ENCODE measurements around the gene KRTAP5-5. TPM values are rescaled to one million over a fixed set of nuclear protein-coding genes. Genes with fewer than 3 reads are reported as not detected.
"Not testable (repeated sequence)": the region's sequence is repeated elsewhere in the genome, so short reads cannot be mapped to it uniquely, and the experiment has no call there.

Gene KRTAP5-5
- total and polyA plus RNA-seq, 8 donors: 0.19 TPM; not detected in 7

DNA sequence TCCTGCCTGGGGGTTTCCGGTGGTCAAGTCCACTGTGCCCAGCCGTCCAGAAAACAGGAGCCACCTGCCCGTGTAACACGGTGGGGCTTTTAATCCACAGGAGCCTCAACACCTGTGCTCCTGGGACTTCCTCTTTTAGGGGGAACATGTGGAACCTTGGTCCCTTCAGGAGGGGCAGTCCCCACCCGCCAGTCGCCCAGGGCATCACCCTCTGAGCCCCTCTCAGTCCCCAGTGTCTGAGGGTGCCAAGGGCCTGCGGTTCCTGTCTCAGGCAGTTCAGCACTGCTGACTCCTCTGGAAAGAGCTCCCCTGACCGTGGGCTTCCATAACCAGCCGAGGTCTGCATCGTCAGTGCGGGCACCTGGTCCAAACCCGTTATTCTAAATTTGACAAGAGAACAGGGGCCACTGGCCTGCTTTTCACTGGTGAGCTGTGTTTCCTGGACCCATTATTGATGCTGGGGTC, 15.8 kb downstream of the KRTAP5-5 start:
- no peaks in the 10 kb centered on the region for H3K27me3 ChIP-seq
- ATAC-seq: no peak

DNA sequence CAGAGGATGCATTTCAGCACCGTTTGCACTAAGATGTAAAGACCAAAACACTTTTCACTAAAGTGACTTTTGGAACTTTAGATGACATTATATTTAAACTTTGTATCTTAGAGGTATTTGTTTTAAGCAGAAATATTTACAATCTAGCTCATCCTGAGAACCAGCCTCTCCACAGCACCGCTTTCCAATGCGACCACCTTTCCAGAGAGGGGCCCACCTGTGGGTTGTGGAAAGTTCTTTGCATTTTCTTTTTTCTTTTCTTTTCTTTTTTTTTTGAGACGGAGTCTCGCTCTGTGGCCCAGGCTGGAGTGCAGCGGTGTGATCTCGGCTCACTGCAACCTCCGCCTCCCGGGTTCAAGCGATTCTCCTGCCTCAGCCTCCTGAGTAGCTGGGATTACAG, 17.0 kb downstream of the KRTAP5-5 start:
- not testable (repeated sequence) for H3K9me3 ChIP-seq, ATAC-seq

More for the DNA sequence above, 15.8 kb downstream of the KRTAP5-5 start:
- TF ChIP-seq, protein P1, sequence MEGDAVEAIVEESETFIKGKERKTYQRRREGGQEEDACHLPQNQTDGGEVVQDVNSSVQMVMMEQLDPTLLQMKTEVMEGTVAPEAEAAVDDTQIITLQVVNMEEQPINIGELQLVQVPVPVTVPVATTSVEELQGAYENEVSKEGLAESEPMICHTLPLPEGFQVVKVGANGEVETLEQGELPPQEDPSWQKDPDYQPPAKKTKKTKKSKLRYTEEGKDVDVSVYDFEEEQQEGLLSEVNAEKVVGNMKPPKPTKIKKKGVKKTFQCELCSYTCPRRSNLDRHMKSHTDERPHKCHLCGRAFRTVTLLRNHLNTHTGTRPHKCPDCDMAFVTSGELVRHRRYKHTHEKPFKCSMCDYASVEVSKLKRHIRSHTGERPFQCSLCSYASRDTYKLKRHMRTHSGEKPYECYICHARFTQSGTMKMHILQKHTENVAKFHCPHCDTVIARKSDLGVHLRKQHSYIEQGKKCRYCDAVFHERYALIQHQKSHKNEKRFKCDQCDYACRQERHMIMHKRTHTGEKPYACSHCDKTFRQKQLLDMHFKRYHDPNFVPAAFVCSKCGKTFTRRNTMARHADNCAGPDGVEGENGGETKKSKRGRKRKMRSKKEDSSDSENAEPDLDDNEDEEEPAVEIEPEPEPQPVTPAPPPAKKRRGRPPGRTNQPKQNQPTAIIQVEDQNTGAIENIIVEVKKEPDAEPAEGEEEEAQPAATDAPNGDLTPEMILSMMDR (IDR thresholded peaks at IDR 0.05): no peak
- DNase-seq: peak in 1 of 6 donors; percentile 40
- intact Hi-C loops (cut with DNase I): no loop called here
- FAIRE-seq: no peak
- Histone ChIP-seq H3K4me3 (no peak overlapping the region), H3K27ac (no peak overlapping the region), H3K36me3 (no peaks in the 10 kb centered on the region), H3K4me1 (no peaks in the 10 kb centered on the region), H3K9me3 (no peaks in the 10 kb centered on the region)
- 67 to 77% methylated on average over 12 of the region's 12 CpGs for WGBS, 2 donors

DNA sequence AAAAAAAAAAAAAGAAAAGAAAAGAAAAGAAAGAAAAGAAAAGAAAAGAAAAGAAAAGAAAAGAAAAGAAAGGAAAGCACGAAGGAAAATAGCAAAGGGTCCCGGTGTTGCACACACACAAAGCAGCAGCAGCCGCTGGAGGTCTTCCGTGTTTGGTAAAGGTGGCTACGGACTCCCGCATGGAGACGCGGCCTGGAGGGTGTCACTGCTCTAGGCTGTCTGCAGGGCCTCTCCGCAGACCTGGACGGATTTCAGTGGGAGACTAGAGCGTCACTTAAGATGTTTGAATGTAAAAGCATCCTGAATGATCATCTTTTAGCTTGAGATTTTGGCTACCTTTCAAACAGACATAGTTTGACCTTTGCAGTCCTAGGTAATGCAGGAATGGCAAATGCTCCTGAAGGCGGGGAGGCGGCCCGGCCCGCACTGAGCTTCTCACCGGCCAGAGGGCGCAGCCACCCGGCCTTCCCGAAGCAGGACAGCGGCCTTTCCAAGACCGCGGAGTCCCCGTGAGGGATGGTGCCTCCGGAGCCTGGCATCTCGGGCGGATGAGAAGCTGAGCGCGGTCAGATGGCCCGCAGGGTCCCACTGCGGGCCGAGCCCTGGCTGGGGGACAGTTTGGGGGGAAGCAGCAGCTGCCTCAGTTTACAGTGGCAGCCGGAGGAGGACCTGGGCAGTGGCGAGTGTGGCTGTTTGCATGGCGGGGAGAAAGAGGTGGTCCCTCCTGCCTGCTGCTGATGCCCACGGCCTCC, 18.5 kb downstream of the KRTAP5-5 start:
- Histone ChIP-seq H3K9me3 (no peaks in the 10 kb centered on the region), H3K27me3 (no peaks in the 10 kb centered on the region), H3K27ac (no peak overlapping the region), H3K36me3 (no peaks in the 10 kb centered on the region), H3K4me3 (no peak overlapping the region), H3K4me1 (no peaks in the 10 kb centered on the region)
- intact Hi-C loops (cut with DNase I): no loop called here
- no peak for FAIRE-seq
- ATAC-seq: no peak
- peak in 1 of 6 donors; percentile 46 for DNase-seq
- TF ChIP-seq, protein P1 (IDR thresholded peaks at IDR 0.05): no peak
- 80 to 87% methylated on average over 34 to 35 of the region's 35 CpGs for WGBS, 2 donors

More for the DNA sequence above, 17.0 kb downstream of the KRTAP5-5 start:
- FAIRE-seq; DNase-seq; H3K36me3 ChIP-seq; H3K27ac ChIP-seq; H3K4me1 ChIP-seq; H3K27me3 ChIP-seq; intact Hi-C loops (cut with DNase I); H3K4me3 ChIP-seq: not testable (repeated sequence)
- 84 to 85% methylated on average over 10 of the region's 10 CpGs for WGBS, 2 donors

DNA sequence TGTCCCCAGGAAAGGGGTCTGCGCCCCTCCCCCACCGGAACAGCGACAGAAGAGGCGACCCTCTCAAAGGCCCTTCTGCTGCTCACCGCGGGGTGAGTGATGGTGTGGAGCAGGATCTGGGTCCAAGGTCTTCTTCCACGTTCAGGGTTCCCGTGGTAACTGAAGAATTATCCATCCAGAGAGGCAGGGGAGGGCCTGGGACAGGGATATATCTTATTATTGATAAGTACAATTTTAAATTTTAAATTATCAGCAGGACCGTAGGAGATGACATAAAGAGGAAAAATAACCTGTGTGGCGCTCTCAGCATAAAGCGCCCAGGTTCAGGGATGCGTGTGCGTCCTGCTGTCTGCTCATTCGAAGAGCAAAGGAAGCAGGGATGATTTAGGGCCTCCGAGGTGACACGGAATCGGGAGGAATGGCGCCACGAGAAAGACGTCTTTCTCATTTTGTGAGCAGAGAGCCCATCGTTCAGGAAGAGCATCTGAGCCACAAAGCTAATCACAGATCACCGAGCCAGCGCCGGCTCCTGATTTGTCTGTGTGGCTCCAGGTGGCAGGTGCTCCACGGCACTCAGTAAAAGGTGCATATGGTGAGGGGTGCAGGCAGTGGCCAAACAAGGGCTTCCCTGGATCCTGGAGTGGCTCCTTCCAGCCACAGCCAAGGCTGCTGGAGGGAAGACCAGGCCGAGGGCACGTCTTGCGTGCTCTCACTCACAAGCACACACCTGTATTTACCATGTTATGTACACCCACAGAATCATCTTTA, 19.3 kb downstream of the KRTAP5-5 start:
- no peaks in the 10 kb centered on the region for H3K9me3 ChIP-seq
- no peaks in the 10 kb centered on the region for H3K27me3 ChIP-seq
- 73 to 79% methylated on average over 28 of the region's 28 CpGs for WGBS, 2 donors
- intact Hi-C loops (cut with DNase I): no loop called here
- DNase-seq: peak in 2 of 6 donors; percentile 21 to 42
- H3K36me3 ChIP-seq: no peaks in the 10 kb centered on the region
- H3K4me3 ChIP-seq: no peak overlapping the region
- H3K4me1 ChIP-seq: no peaks in the 10 kb centered on the region
- ATAC-seq: no peak
- H3K27ac ChIP-seq: no peak overlapping the region
- no peak for FAIRE-seq
- TF ChIP-seq, protein P1 (IDR thresholded peaks at IDR 0.05): no peak

DNA sequence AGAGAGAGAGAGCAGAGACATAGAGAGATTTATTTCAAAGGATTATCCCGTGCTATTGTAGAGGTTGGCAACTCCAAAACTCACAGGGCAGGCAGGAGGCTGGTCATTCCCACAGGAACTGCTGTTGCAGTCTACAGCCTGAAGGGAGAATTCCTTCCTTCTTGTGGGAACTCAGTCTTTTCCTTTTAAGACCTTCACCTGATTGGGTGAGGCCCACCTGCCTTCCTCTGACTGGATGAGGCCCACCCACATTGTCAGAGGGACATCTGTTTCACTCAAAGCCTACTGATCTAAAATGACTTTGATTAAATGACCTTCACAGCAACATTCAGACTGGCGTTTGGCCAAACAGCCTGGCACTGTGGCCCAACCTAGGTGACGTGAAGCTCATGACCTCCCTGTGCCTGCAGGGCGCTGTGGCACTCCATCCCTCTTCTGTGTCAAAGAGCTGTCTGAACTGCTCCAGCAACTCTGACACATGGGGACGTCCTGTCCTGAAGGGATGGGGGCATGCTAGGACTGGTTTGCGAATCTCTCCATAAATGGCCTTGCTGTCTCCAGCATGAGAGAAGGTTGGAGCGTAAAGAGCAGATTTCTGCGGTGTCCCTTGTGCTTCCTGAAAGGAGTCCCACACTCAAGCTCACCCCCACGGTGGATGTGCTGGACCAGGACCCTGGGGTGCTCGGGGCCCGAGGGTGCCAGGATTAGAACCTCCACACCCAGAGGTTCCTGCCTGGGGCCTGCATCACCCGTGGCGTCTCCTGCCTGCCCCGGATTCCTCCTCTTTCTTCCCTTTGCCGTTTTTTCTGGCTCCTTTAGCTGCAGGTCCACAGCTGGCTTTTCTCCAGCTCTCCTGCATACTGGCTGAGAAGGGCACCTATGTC, 20.7 kb downstream of the KRTAP5-5 start:
- H3K9me3 ChIP-seq: no peaks in the 10 kb centered on the region
- H3K4me1 ChIP-seq: no peaks in the 10 kb centered on the region
- ATAC-seq (no peak), FAIRE-seq (no peak), DNase-seq (peak in 2 of 6 donors; percentile 30 to 50)
- H3K36me3 ChIP-seq: no peaks in the 10 kb centered on the region
- intact Hi-C loops (cut with DNase I): loop anchor here in 2 of 3 donors (5.0 to 10.0 kb wide), 3 partner anchors 42 to 507 kb away; no protein-coding TSS in a partner anchor
- H3K27ac ChIP-seq: no peak overlapping the region
- no peak overlapping the region for H3K4me3 ChIP-seq
- TF ChIP-seq, protein P1 (IDR thresholded peaks at IDR 0.05): no peak
- WGBS, 2 donors: 68 to 72% methylated on average over 15 of the region's 15 CpGs
- H3K27me3 ChIP-seq: no peaks in the 10 kb centered on the region

Data from pancreas (tissue), 10 donors.